ENCODE results near the gene ARHGAP11A.

The ARHGAP11A gene

DNA sequence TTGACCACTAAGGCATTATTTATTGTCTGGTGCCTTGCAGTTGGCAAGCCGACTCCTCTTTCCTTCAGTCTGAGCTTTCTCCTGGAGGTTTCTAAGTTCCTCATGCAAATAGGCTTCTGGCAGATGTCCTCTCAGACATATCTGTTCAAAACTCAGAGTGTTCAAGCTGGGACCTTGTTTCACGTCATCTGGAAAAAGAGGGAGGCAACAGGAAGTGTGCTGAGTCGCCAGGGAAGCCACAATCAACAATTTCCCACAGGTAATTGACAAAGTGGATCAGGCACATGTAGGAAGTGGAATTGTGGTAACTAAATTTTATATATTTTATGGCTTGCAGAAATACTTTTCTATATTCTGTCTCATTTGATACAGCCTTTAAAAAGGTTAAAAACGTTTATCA lies 40.8 kb downstream of the ARHGAP11A start:
- Histone ChIP-seq H3K27ac (no peak overlapping the region), H3K4me3 (no peak overlapping the region)

- Histone ChIP-seq H3K4me3 (no peak overlapping the region), H3K27ac (peak overlapping the region in 1 of 21 experiments; percentile 1)
Measured at GRCh38 chr15:32656496-32656895, 41.2 kb downstream of the ARHGAP11A start.

GRCh38 chr15:32657198-32657883 lies 42.0 kb downstream of the ARHGAP11A start:
- H3K4me3 ChIP-seq: no peak overlapping the region
- H3K27ac ChIP-seq: peak overlapping the region in 1 of 21 experiments; percentile 37

DNA sequence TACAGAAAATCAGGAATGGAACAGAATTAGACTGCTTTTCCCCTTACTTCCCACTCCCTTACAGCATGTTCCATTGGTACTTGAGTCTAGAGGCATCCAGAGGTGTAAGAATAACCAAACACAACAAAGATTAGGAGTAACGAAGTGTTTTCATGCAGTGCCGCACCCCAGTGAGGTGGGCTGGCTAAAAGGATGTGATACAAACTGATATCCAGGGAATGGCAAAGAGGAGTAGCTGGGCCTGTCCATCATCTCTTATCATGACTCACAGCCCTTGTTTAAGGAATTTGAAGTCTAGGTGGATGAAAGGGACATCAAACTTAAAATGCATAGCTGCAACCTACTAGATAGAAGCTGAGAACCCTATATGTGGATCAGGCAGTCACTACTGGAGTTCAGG lies 42.6 kb downstream of the ARHGAP11A start:
- H3K27ac ChIP-seq: peak overlapping the region in 1 of 21 experiments; percentile 37

GRCh38 chr15:32659340-32660155 lies 44.2 kb downstream of the ARHGAP11A start:
- Histone ChIP-seq H3K4me3 (no peak overlapping the region), H3K27ac (peak overlapping the region in 2 of 21 experiments; percentile 30)

More for the DNA sequence above, 42.6 kb downstream of the ARHGAP11A start:
- H3K4me3 ChIP-seq: no peak overlapping the region

DNA sequence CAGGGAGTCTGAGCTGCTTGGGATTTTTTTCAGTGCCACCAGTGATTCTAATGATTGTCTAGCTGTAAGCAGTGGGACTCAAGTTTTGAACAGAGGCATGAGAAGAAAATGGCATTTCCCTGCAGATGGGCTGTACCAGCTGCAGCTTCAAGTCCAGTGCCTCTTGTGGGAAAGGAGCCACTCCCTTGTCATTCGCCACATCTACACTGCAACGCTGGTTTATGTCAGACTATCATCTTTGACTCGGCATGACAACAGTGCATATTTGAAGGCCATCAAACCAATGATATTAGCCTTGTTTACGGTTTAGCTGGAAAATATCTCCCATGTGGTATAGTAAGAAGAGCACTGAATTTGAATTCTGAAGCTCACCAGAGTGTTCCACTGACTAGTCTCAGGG lies 48.4 kb downstream of the ARHGAP11A start:
- no peak overlapping the region for H3K4me3 ChIP-seq
- no peak overlapping the region for H3K27ac ChIP-seq

DNA sequence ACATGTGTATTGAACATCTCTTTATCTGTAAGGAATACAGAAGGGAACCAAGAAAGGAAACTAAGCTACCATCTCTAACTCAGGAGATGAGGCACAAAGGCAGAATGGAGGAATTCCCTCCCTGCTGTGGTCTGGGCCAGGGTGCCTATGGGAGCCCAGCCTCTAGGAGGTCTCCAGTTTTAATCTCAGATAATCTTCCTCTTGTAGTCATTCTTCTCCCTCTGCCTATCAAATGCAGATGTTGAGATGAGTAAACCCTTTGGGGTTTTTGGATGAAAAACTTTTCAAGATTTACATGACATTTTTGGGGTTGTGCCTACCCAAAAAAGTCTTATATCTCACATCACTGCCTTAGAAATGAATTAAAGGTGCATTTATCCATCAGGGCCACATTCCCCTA lies 49.5 kb downstream of the ARHGAP11A start:
- Histone ChIP-seq H3K4me3 (no peak overlapping the region), H3K27ac (peak overlapping the region in 1 of 21 experiments; percentile 20)

GRCh38 chr15:32667321-32667720 lies 52.0 kb downstream of the ARHGAP11A start:
- H3K27ac ChIP-seq: no peak overlapping the region

DNA sequence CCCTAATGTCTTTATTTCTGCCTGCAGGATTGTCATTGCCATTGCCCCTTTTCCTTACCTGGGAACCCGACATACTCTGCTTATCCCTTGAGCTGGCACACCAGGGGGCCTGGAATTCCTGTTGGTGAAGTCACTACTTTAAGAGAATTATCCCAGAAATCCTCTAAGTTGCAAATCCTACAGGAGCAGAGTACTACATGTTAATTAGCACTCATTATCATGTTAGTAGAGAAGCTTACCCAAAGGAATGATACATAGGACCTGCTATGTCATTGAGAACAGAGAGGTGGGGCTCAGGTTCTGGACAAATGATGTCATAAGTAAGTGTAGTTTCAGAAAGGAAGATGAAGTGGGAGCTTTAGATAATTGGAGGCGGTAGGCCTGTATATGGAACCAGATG lies 53.6 kb downstream of the ARHGAP11A start:
- H3K4me3 ChIP-seq: no peak overlapping the region
- peak overlapping the region in 1 of 21 experiments; percentile 63 for H3K27ac ChIP-seq

More at GRCh38 chr15:32667321-32667720, 52.0 kb downstream of the ARHGAP11A start:
- no peak overlapping the region for H3K4me3 ChIP-seq

DNA sequence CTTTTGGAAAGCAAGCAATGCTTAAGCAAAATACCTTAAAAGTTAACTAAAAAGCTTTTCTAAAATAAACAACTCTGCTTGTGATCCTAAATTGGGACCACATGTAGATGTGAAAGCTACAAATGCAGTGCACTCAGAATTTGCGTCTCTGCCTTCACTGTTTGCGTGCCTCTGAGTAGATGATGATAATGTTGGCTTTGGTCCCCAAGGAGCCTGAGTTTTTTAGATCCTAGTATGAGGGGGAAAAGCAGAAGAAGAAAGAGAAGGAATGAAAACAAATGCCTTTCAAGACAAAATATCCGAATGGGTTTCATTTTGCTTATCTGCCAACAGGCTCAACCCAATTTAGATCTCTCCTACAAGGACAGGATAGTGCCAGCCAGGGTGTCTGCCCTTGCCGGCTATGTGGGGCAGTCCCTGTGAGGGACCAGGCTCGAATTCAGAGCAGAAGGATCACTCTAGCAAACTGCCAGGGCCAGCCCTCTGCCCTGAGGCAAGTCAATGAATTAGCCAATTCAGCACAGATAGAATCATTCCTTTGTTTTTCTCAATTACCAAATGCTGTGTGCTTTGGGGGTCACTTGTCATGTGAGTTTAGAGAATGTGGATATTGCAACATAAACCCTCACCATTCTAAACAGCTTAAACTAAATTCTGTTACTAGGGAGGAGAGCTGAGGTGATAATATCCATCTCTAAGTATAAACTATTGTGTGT lies 54.8 kb downstream of the ARHGAP11A start:
- Histone ChIP-seq H3K27ac (peak overlapping the region in 12 of 21 experiments; percentile 8 to 70 (median 30)), H3K4me3 (no peak overlapping the region)

DNA sequence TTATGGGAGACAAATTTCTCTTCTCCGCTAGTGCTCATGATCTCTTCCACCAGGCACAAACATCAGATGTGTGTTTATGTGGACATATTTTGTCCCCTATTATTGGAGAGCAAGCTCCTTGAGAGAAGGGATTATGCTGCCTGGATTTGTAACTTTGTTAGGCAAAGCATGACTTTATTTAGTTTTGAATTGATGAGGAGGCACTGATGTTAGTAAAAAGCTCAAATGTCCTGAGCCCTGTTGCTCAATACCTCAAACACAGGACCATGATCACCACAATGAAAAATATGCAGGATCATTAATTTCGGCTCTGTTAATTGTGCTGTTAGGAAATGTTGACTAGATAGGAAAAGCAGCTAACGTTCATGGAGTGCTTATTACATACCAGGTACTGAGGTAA lies 55.3 kb downstream of the ARHGAP11A start:
- no peak overlapping the region for H3K4me3 ChIP-seq
- H3K27ac ChIP-seq: peak overlapping the region in 12 of 21 experiments; percentile 1 to 73 (median 58)

- Histone ChIP-seq H3K27ac (peak overlapping the region in 16 of 21 experiments; percentile 9 to 73 (median 42)), H3K4me3 (no peak overlapping the region)
Measured at GRCh38 chr15:32671339-32672325, 56.3 kb downstream of the ARHGAP11A start.

GRCh38 chr15:32674681-32675080 lies 59.4 kb downstream of the ARHGAP11A start:
- H3K27ac ChIP-seq: no peak overlapping the region

GRCh38 chr15:32675466-32675865 lies 60.2 kb downstream of the ARHGAP11A start:
- no peak overlapping the region for H3K4me3 ChIP-seq

More at GRCh38 chr15:32674681-32675080, 59.4 kb downstream of the ARHGAP11A start:
- H3K4me3 ChIP-seq: no peak overlapping the region

DNA sequence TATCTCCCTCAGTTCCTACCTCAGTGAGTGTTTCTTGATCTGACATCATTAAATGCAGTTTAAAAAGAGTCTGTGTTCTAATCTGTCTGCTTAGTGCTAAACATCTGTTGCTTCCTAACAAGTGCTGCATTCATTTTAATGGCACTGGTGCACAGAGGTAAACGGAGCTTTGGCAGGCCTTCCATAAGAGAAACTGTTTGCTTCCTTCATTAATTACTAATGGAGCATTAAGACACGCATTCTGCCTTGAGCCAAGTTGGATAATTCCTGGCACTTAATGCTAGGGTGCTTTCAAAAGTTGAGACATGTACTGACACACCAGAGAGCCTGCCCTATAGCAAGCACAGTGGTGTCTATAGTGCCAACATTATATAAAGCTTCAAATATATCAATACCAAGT lies 60.9 kb downstream of the ARHGAP11A start:
- Histone ChIP-seq H3K4me3 (no peak overlapping the region), H3K27ac (no peak overlapping the region)

More at GRCh38 chr15:32675466-32675865, 60.2 kb downstream of the ARHGAP11A start:
- H3K27ac ChIP-seq: peak overlapping the region in 1 of 21 experiments; percentile 19

DNA sequence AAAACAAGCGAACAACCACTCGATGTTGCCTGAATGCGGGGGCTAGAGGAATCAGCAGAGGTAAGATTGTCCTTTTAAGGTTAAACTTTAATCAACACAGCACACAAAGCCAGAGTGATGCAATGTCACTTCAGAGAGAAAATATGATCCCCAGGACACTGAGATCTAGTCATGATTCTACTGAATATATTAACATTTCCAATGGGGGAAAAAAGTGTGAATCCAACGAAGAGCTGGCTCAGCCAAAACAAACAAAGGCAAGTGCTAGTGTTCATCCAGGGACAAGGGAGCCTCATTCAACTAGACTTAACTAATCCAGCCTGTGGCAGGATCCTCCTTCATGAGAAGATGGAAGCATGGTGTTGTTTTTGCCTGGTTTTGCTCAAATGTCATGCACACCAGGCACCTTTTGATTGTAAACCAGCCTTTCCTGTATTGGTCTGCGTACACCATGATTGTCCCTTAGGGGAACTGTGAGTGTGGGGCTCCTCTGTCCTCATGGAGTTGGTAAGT lies 62.0 kb downstream of the ARHGAP11A start:
- Histone ChIP-seq H3K4me3 (no peak overlapping the region), H3K27ac (peak overlapping the region in 4 of 21 experiments; percentile 6 to 35 (median 20))

DNA sequence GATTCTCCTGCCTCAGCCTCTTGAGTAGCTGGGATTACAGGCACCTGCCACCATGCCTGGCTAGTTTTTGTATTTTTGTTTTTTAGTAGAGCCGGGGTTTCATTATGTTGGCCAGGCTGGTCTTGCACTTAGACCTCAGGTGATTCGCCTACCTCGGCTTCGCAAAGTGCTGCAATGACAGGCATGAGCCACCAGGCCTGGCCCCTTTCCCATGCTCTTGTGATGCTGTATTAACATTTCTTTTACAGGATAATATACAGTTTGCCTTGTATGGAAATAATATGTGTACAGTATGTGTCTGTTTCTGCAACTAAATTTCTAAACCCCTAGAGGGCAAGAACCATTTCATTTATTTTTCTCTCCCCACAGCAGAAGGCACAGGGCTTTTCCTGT lies 64.0 kb downstream of the ARHGAP11A start:
- Histone ChIP-seq H3K4me3 (no peak overlapping the region), H3K27ac (peak overlapping the region in 4 of 21 experiments; percentile 17 to 40 (median 29))

GRCh38 chr15:32682569-32682968 lies 67.3 kb downstream of the ARHGAP11A start:
- peak overlapping the region in 6 of 21 experiments; percentile 16 to 63 (median 50) for H3K27ac ChIP-seq
- no peak overlapping the region for H3K4me3 ChIP-seq
